C4-2B (cell line): ENCODE measurements around the gene SLC22A2.
"Not testable (repeated sequence)": the region's sequence is repeated elsewhere in the genome, so short reads cannot be mapped to it uniquely, and the experiment has no call there.

Experiments
- H3K27ac ChIP-seq: fragments of 450-650 bp; 2 replicates; pipeline ENCODE4 v1.5.1; 2017
- CTCF ChIP-seq: fragments of 450-650 bp; conservative IDR thresholded peaks from 2 replicates; pipeline ENCODE4 v1.5.1; 2017; ENCODE audit warnings: mild to moderate bottlenecking
- ZFX ChIP-seq: fragments of 450-650 bp; IDR thresholded peaks from 2 replicates; pipeline ENCODE4 v1.6.1; 2017

Gene SLC22A2

GRCh38 chr6:160249671-160250070 lies 8.9 kb downstream of the SLC22A2 start:
- TF ChIP-seq CTCF (no peak), ZFX (no peak)
- no peak overlapping the region for H3K27ac ChIP-seq

GRCh38 chr6:160248538-160248937 lies 10.1 kb downstream of the SLC22A2 start:
- H3K27ac ChIP-seq = no peak overlapping the region
- TF ChIP-seq CTCF (no peak), ZFX (no peak)

- no peak overlapping the region for H3K27ac ChIP-seq
- TF ChIP-seq CTCF = no peak
- no peak for TF ChIP-seq ZFX
Observed at GRCh38 chr6:160247457-160247883, 11.2 kb downstream of the SLC22A2 start.

GRCh38 chr6:160240691-160241084 lies 17.9 kb downstream of the SLC22A2 start:
- no peak overlapping the region for H3K27ac ChIP-seq
- TF ChIP-seq CTCF = no peak

GRCh38 chr6:160239929-160240690 lies 18.5 kb downstream of the SLC22A2 start:
- H3K27ac ChIP-seq = no peak overlapping the region
- no peak for TF ChIP-seq ZFX

GRCh38 chr6:160238761-160239751 lies 19.6 kb downstream of the SLC22A2 start:
- H3K27ac ChIP-seq = no peak overlapping the region
- TF ChIP-seq ZFX (no peak), CTCF (no peak)

GRCh38 chr6:160238278-160238711 lies 20.3 kb downstream of the SLC22A2 start:
- no peak overlapping the region for H3K27ac ChIP-seq
- no peak for TF ChIP-seq CTCF
- TF ChIP-seq ZFX = no peak

- H3K27ac ChIP-seq = not testable (repeated sequence)
Observed at GRCh38 chr6:160237597-160238275, 20.9 kb downstream of the SLC22A2 start.

GRCh38 chr6:160236235-160236872 lies 22.3 kb downstream of the SLC22A2 start:
- H3K27ac ChIP-seq = not testable (repeated sequence)

- H3K27ac ChIP-seq = not testable (repeated sequence)
Observed at GRCh38 chr6:160233950-160234640, 24.5 kb downstream of the SLC22A2 start.
